Liver (tissue), 3 donors: ENCODE data around the gene CFAP97.

Source experiments
- GABPA ChIP-seq, 2 donors: IDR thresholded peaks in 1 of 2; conservative IDR thresholded peaks in 1 of 2; 2 replicates each; pipeline ENCODE4 v1.6.1; 2016; ENCODE audit warnings: antibody characterized with exemption in 2 of 2, mild to moderate bottlenecking in 1 of 2, moderate library complexity in 1 of 2
- TF ChIP-seq, protein P1 (sequence below): fragments of 150-350 bp; IDR thresholded peaks from 2 replicates; pipeline ENCODE4 v1.5.1; 2017; ENCODE audit warnings: improper control_type of control experiment, low read depth, low read length; ENCODE audit not compliant: missing input control
- donor health status: healthy.
- donor health status: healthy.

DNA sequence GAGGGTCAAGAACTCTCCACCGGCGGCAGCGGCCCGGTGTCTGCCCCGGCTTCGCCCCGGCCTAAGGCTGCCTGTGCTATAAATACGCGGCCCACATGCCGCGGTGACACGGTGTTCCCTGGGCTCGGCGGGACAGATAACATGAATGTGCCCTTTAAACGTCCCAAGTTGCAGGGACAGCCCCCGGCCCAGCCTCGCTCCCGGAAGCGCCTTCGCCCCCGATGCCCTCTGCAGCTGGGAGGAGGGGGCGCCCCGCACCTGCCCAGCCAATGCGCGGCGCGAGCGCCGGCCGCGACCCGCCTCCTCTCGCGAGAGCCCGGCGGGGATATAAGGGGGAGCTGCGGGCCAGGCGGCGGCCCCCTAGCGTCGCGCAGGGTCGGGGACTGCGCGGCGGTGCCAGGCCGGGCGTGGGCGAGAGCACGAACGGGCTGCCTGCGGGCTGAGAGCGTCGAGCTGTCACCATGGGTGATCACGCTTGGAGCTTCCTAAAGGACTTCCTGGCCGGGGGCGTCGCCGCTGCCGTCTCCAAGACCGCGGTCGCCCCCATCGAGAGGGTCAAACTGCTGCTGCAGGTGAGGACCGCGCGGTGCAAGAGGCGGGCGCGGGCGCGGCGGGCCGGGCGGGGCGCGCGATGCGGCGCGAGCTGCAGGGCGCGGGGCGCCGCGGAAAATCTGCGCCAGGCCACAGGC is 60.7 kb downstream of the CFAP97 start, which contains the start of gene SLC25A4:
- TF ChIP-seq, protein P1, sequence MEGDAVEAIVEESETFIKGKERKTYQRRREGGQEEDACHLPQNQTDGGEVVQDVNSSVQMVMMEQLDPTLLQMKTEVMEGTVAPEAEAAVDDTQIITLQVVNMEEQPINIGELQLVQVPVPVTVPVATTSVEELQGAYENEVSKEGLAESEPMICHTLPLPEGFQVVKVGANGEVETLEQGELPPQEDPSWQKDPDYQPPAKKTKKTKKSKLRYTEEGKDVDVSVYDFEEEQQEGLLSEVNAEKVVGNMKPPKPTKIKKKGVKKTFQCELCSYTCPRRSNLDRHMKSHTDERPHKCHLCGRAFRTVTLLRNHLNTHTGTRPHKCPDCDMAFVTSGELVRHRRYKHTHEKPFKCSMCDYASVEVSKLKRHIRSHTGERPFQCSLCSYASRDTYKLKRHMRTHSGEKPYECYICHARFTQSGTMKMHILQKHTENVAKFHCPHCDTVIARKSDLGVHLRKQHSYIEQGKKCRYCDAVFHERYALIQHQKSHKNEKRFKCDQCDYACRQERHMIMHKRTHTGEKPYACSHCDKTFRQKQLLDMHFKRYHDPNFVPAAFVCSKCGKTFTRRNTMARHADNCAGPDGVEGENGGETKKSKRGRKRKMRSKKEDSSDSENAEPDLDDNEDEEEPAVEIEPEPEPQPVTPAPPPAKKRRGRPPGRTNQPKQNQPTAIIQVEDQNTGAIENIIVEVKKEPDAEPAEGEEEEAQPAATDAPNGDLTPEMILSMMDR: peak; percentile 45
- no peak for TF ChIP-seq GABPA (IDR thresholded peaks at IDR 0.05 in 1 of 2, conservative IDR thresholded peaks at IDR 0.05 in 1 of 2)
